SK-N-MC (cell line): ENCODE data around the gene AUTS2.

ENCODE experiments used
- DNase-seq: peaks from one replicate; pipeline ENCODE4 v3.0.0-alpha.2; 2011; ENCODE audit warnings: low read depth, low spot score
- H3K27ac ChIP-seq: fragments of 200-600 bp; sonication (generic); 2 replicates; pipeline ENCODE4 v1.5.1; 2016; ENCODE audit warnings: mixed run types
- H3K36me3 ChIP-seq: fragments of 200-600 bp; sonication (generic); 2 replicates; pipeline ENCODE4 v1.6.1; 2017; ENCODE audit warnings: antibody characterized with exemption, low read length, mixed read lengths; ENCODE audit not compliant: insufficient read depth
- H3K4me3 ChIP-seq: fragments of 200-600 bp; sonication (generic); 2 replicates; pipeline ENCODE4 v1.5.1; 2016
- H3K9ac ChIP-seq: fragments of 200-600 bp; sonication (generic); 2 replicates; pipeline ENCODE4 v1.8.0; 2017; ENCODE audit warnings: mixed run types, mixed read lengths; ENCODE audit not compliant: insufficient read length
- H3K9me3 ChIP-seq: fragments of 200-600 bp; sonication (generic); 2 replicates; pipeline ENCODE4 v1.6.1; 2017; ENCODE audit warnings: low read depth, mild to moderate bottlenecking, antibody characterized with exemption, low read length, moderate library complexity, mixed read lengths
- EZH2 ChIP-seq: fragments of 200-600 bp; sonication (generic); IDR thresholded peaks from one replicate; pipeline ENCODE4 v1.6.1; 2017; ENCODE audit warnings: antibody characterized with exemption
- FOXP2 ChIP-seq: optimal IDR thresholded peaks from 2 replicates; pipeline ENCODE3; 2011; ENCODE audit warnings: mild to moderate bottlenecking, moderate library complexity; ENCODE audit not compliant: insufficient read depth; ENCODE audit errors: extremely low read length, control extremely low read depth
- POLR2AphosphoS5 ChIP-seq: IDR thresholded peaks from 2 replicates; pipeline ENCODE4 v1.6.1; 2012; ENCODE audit warnings: mild to moderate bottlenecking, low read depth, low read length, borderline replicate concordance

AUTS2 gene

GRCh38 chr7:69640216-69640615 lies 41.9 kb downstream of the AUTS2 start:
- H3K27ac ChIP-seq = no peak overlapping the region
- H3K9me3 ChIP-seq = no peaks in the 10 kb centered on the region
- no peak overlapping the region for H3K4me3 ChIP-seq
- TF ChIP-seq FOXP2 (no peak), EZH2 (no peak), POLR2AphosphoS5 (no peak)
- H3K36me3 ChIP-seq = no peaks in the 10 kb centered on the region
- H3K9ac ChIP-seq = no peak overlapping the region
- DNase-seq = no peak

GRCh38 chr7:69640925-69641594 lies 42.8 kb downstream of the AUTS2 start:
- no peak overlapping the region for H3K27ac ChIP-seq
- no peak overlapping the region for H3K9ac ChIP-seq
- no peak overlapping the region for H3K4me3 ChIP-seq
- DNase-seq = no peak
- TF ChIP-seq FOXP2 (no peak), POLR2AphosphoS5 (no peak), EZH2 (no peak)
- H3K9me3 ChIP-seq = no peaks in the 10 kb centered on the region
- no peaks in the 10 kb centered on the region for H3K36me3 ChIP-seq

GRCh38 chr7:69643265-69643664 lies 45.0 kb downstream of the AUTS2 start:
- Histone ChIP-seq H3K27ac (no peak overlapping the region), H3K9me3 (no peaks in the 10 kb centered on the region), H3K9ac (no peak overlapping the region), H3K36me3 (no peaks in the 10 kb centered on the region), H3K4me3 (no peak overlapping the region)
- DNase-seq = no peak
- TF ChIP-seq EZH2 (no peak), POLR2AphosphoS5 (no peak), FOXP2 (no peak)

- Histone ChIP-seq H3K36me3 (no peaks in the 10 kb centered on the region), H3K27ac (no peak overlapping the region), H3K9ac (no peak overlapping the region), H3K9me3 (no peaks in the 10 kb centered on the region), H3K4me3 (no peak overlapping the region)
- DNase-seq = no peak
- TF ChIP-seq POLR2AphosphoS5 (no peak), FOXP2 (no peak), EZH2 (no peak)
Observed at GRCh38 chr7:69643708-69644445, 45.6 kb downstream of the AUTS2 start.

- H3K9ac ChIP-seq = no peak overlapping the region
- no peaks in the 10 kb centered on the region for H3K9me3 ChIP-seq
- no peaks in the 10 kb centered on the region for H3K36me3 ChIP-seq
- no peak overlapping the region for H3K27ac ChIP-seq
- TF ChIP-seq POLR2AphosphoS5 = no peak
- TF ChIP-seq EZH2 = no peak
- TF ChIP-seq FOXP2 = no peak
- H3K4me3 ChIP-seq = no peak overlapping the region
- DNase-seq = no peak
Observed at GRCh38 chr7:69645683-69646082, 47.4 kb downstream of the AUTS2 start.

GRCh38 chr7:69651101-69651590 lies 52.9 kb downstream of the AUTS2 start:
- Histone ChIP-seq H3K36me3 (no peaks in the 10 kb centered on the region), H3K27ac (no peak overlapping the region), H3K9me3 (no peaks in the 10 kb centered on the region), H3K9ac (no peak overlapping the region), H3K4me3 (no peak overlapping the region)
- no peak for TF ChIP-seq EZH2
- no peak for DNase-seq

GRCh38 chr7:69652947-69653701 lies 54.8 kb downstream of the AUTS2 start:
- no peak for TF ChIP-seq EZH2
- TF ChIP-seq POLR2AphosphoS5 = no peak
- TF ChIP-seq FOXP2 = no peak
- Histone ChIP-seq H3K9me3 (no peaks in the 10 kb centered on the region), H3K36me3 (no peaks in the 10 kb centered on the region), H3K27ac (no peak overlapping the region), H3K4me3 (no peak overlapping the region), H3K9ac (no peak overlapping the region)
- DNase-seq = no peak

- H3K27ac ChIP-seq = no peak overlapping the region
- TF ChIP-seq POLR2AphosphoS5 (no peak), EZH2 (no peak), FOXP2 (no peak)
- H3K9ac ChIP-seq = no peak overlapping the region
- DNase-seq = no peak
- H3K9me3 ChIP-seq = no peaks in the 10 kb centered on the region
- no peaks in the 10 kb centered on the region for H3K36me3 ChIP-seq
- no peak overlapping the region for H3K4me3 ChIP-seq
Observed at GRCh38 chr7:69653806-69654205, 55.5 kb downstream of the AUTS2 start.
